ENCODE data around the gene GPSM1. TPM values are rescaled to one million over a fixed set of nuclear protein-coding genes. Genes with fewer than 3 reads are reported as not detected.

The GPSM1 gene
- 37.3 and 65.5 TPM in 2 replicates for total RNA-seq

GRCh38 chr9:136327304-136327974 is at the start of gene GPSM1:
Gene GPSM1, plus strand, starts transcription at chr9:136327539. Its CDS starts 157 bp downstream, at chr9:136327696.

DNA sequence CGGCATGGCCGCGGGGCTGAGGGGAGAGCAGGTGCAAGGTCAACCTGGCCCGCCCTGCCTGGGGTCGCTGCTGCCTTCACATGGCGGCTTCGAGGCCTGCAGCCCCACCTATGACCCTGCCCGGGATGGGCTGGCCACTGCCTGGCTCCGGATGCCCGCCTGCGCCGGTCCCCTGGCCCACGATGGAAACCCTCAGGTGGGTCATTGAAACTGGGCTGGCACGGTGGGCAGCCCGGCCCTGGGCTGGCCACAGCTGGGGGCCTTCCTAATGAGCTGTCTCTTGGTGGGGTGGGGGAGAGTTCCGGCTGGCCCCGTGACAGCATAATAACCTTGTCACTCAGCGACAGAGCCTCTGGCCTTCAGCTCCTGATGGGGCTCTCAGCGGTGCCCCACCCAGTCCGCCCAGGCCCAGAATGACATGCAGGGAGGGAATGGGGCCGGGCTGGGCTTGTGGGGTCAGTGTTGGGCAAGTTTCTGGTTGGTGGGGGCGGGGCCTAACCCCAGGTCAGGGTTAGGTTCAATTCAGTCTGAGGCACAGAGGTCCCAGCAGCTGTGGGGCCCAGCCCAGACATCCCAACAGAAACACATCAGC is 23.4 kb upstream of the GPSM1 start, which contains the start of gene CCDC187:
Gene CCDC187, minus strand, starts transcription at position 270 of the 592 bp plus-strand sequence. Its CDS starts 264 bp downstream, at position 6.

DNA sequence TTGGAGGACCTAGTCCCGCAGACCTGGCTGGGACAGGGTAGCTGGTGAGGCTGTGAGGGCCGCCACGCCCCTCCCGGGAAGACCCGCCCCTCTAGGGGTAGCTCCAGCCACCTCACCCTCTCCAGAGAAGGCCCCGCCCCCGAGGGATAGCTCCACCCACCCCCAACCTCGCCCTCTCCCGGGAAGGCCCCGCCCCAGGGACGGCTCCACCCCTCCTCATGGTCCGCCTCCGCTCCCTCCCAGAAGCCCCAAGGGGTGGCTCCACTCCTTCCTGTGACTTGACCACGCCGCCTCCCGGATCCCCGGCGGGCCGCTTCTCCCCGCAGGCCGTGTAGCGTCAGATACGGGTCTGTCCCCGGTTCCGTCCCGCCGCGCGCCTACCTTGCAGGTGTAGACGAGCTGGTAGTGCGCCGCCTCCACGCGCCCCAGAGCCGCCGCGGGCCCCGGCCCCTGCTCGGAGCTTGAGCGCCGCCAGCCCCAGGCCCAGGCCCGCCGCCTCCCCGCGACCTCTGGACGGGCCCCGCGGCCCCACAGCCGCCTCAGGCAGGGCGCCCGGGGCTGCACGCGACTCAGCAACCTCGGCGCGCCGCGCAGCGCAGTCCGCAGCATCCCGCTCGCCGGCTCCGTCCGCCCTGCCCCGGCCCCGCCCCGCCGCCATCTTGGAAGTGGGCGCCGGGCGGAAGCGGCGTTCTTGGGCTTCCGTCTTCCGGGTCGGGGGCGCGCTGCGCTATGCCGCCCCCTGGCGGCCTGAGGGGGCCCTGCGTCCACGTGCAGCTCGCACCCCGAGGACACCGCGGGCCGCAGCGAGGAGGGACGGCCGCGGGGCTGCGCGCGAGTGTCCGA is 36.0 kb downstream of the GPSM1 start, which contains the start of gene DNLZ:
Gene DNLZ, minus strand, starts transcription at position 639 of the 843 bp plus-strand sequence. Its CDS starts 30 bp downstream, at position 609.

GRCh38 chr9:136373300-136374182 is 46.2 kb downstream of the GPSM1 start, which contains the start of gene CARD9:
Gene CARD9, minus strand, starts transcription at chr9:136373669. Its CDS starts 1,591 bp downstream, at chr9:136372078.

DNA sequence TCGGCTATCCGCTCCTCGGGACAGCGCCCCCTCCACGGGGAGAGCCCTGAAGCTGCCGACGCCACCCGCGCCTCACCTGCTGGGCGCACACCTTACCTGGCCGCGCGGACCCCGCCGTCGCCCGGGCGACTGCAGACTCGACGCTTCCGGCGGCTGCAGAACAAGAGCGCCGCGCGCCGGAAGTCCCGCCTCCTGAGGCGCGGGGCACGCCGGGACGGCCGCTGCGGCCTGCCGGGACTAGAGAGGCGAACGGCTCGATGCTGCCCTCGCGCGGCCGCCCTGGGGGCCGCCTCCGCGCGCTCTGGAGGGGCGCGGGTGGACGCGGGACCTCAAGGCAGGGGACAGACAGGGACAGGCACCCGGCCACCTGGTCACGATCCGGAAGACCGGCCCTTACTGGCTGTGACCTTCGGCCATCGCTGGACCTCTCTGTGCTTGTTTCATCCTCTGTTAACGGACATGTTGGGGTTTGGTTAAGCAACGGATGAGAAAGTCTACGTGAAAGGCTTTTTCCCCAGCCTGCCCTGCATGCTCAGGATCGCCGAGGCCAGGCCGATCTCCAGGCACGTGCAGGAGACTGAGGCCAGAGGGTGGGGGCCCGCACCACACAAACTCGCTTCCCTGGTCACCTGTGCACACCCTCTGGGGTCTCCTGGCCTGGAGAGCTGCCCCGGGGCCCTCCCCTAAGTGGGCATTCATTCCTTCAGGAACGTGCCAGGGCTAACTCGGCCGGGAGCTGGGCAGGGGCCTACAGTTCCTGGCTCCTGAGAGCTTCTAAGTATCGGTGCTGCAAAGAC is 72.9 kb downstream of the GPSM1 start, which contains the start of gene SNAPC4:
Gene SNAPC4, minus strand, starts transcription at position 133 of the 797 bp plus-strand sequence. CDS start 1,742 bp downstream, outside the sequence.

Other genes with a start within 250 kb of the GPSM1 start
- 32.4 and 42.2 TPM in 2 replicates for gene NACC2, start 232.2 kb upstream of the GPSM1 start, total RNA-seq
- 54.6 and 59.7 TPM in 2 replicates for gene TMEM250, start 208.7 kb upstream of the GPSM1 start, total RNA-seq
- not detected in 2 replicates for gene LHX3, start 122.4 kb upstream of the GPSM1 start, total RNA-seq
- gene QSOX2, start 81.7 kb upstream of the GPSM1 start, total RNA-seq, result 14.6 and 22.3 TPM in 2 replicates
- gene CCDC187, start 23.4 kb upstream of the GPSM1 start, total RNA-seq, result 0.25 TPM in 1 of 2 replicates, not detected in the other
- 20.8 and 41.2 TPM in 2 replicates for gene DNLZ, start 36.2 kb downstream of the GPSM1 start, total RNA-seq
- under 0.01 and 0.76 TPM in 2 replicates for gene CARD9, start 46.1 kb downstream of the GPSM1 start, total RNA-seq
- 9.0 and 10.8 TPM in 2 replicates for gene SNAPC4, start 72.6 kb downstream of the GPSM1 start, total RNA-seq
- gene ENTR1, start 83.1 kb downstream of the GPSM1 start, total RNA-seq, result 53.6 and 57.8 TPM in 2 replicates
- gene PMPCA, start 83.1 kb downstream of the GPSM1 start, total RNA-seq, result 52.6 and 59.6 TPM in 2 replicates
- 13.6 and 14.3 TPM in 2 replicates for gene INPP5E, start 112.3 kb downstream of the GPSM1 start, total RNA-seq
- 44.6 and 56.2 TPM in 2 replicates for gene SEC16A, start 155.5 kb downstream of the GPSM1 start, total RNA-seq
- gene NOTCH1, start 218.5 kb downstream of the GPSM1 start, total RNA-seq, result 23.0 and 36.0 TPM in 2 replicates